Measurements from ENCODE around the gene NFU1.
A peak's percentile ranks its signal among the peaks of the same experiment; 100 is the strongest.
"Not testable (repeated sequence)": the region's sequence is repeated elsewhere in the genome, so short reads cannot be mapped to it uniquely, and the experiment has no call there.

The NFU1 gene

DNA sequence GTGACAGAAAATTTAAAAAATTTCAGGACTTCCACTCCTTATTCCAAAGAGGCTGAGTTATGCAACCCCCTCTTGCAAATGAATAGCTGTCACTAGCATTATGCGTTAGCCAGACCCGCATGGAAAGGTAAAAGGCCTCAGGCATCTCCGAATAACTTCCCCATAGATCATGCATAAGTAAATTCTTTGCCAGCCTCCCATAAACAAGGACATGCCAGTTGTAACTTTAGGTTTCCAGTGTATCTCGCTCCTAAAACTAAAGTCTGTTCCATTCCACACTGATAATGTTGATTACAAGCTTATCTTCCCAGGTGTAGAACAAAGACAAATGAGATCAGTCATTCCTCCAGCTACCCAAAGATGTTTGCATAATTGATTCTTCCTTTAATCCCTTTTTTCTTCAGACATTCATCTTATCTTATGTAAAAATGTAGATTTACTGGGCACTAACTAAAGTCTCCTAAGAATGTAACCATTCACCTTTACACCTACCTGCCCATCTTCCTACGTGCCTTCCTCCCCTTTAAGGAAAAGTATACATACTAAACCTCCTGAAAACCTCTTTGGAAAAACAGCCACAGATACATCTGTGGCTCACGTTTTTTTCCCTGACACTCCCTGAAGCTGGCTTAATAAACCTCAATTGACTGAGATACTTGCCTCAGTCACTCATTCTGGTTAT lies 13.6 kb upstream of the NFU1 start:
- no peak for DNase-seq (ENCODE audit: low spot score)

GRCh38 chr2:69449906-69450305 lies 12.7 kb upstream of the NFU1 start:
- DNase-seq (ENCODE audit: low spot score): no peak

DNA sequence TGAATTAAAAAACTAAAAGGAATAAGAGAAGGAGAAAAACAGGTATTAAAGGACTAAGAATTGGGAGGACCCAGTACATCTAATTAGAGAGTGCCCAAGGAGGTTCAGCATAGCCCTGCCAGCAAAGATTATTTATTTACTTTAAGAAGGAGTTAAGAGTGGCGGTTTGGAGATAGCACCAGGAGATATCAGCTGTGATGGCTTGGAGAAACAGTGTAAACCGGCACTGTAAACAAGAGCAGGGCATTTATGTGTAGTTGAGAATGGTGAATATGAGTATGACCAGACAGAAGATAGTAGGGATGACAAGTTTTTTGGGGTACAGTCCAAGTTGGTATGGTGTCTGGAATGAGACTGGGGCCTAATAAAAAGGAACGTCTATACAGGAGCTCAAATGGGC lies 6.4 kb upstream of the NFU1 start:
- DNase-seq (ENCODE audit: low spot score): not testable (repeated sequence)

- DNase-seq (ENCODE audit: low spot score): not testable (repeated sequence)
These were observed 2.3 kb upstream of the NFU1 start for GRCh38 chr2:69439499-69439898.

- DNase-seq (ENCODE audit: low spot score): no peak
These were observed 1.3 kb upstream of the NFU1 start for GRCh38 chr2:69438580-69438979.

GRCh38 chr2:69437751-69438154 lies 518 bp upstream of the NFU1 start:
- no peak for DNase-seq (ENCODE audit: low spot score)

DNA sequence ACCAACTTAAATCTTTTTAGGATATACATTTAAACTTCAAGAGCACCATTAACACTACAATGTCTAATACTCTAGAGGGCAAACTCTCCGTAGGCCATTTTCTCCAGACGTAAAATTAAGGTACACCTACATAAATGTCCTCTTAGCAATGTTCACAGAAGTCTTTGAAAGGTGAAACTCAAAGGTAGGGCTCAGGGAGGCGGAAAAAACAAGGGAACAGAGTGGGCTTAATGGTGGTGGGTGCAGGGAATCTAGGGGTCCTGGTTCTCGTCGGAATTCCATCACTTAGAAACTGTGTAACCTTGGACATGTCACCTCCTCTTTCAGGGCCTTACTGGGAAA lies 668 bp downstream of the NFU1 start:
- peak; percentile 6 for DNase-seq (ENCODE audit: low spot score)

DNA sequence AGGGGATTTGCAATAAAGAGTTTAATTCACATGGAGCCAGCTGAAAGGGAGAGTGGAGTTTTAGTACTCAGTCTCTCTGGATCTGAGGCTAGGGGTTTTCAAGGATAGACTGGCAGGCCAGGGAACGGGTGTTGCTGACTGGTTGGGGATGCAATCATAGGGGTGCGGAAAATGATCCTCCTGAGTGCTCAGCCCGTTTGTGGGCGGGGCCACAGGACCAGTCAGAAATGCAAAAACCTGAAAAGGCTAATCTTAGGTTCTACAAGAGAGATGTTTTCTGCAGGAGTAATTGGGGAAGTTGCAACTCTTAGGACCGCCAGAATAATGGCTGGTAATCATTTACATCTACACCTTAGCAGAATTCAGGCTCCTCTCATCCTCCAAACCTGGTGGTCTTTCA lies 2.5 kb downstream of the NFU1 start:
- DNase-seq (ENCODE audit: low spot score): no peak

DNA sequence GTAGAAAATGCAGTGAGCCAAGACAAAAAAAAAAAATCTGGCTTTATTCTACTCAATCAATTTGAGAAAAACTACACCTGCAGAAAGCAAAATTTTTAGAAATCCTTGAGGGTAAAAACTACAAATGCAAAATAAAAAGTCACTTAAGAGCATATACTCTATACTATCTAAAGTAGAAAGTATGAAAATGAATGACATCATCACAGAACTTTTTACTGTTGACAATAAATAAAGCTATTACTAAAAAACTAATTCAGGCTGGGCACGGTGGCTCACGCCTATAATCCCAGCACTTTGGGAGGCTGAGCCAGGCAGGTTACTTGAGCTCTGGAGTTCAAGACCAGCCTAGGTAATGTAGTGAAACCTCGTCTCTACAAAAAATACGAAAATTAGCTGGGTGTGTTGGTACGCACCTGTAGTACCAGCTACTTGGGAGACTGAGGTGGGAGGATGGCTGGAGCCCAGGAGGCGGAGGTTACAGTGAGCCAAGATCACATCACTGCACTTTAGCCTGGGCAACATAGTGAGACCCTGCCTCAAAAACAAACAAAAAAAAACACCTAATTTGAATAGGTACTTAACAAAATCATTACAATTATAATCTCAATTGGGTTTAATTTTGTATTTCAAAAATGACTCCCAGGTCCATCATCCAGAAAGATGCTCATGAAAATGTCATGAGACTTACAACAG lies 7.6 kb downstream of the NFU1 start:
- DNase-seq (ENCODE audit: low spot score): no peak

- no peak for DNase-seq (ENCODE audit: low spot score)
These were observed 8.3 kb downstream of the NFU1 start for GRCh38 chr2:69428981-69429380.

- no peak for DNase-seq (ENCODE audit: low spot score)
These were observed 12.8 kb downstream of the NFU1 start for GRCh38 chr2:69424419-69424818.

- no peak for DNase-seq (ENCODE audit: low spot score)
These were observed 15.0 kb downstream of the NFU1 start for GRCh38 chr2:69422198-69422597.

- DNase-seq (ENCODE audit: low spot score): not testable (repeated sequence)
These were observed 18.1 kb downstream of the NFU1 start for GRCh38 chr2:69419111-69419510.

GRCh38 chr2:69416147-69416546 lies 21.1 kb downstream of the NFU1 start:
- DNase-seq (ENCODE audit: low spot score): no peak

DNA sequence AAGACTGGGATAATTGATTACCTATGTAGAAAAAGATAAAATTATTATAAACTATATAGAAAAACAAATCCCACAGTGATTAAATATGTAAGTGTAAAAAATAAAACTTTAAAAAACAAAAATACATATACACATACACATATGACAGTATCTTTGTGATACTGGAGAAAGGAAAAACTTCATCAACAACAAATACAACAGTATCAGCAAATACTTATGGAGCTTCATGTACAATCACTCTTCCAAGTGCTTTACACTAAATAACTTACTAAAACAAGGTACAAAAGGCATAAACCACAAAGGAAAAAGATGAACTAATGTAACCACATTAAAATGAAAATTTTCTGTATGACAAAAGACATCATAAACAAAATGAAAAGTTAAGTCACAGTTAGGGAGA lies 26.1 kb downstream of the NFU1 start:
- no peak for DNase-seq (ENCODE audit: low spot score)

- DNase-seq (ENCODE audit: low spot score): no peak
These were observed 31.9 kb downstream of the NFU1 start for GRCh38 chr2:69405306-69405705.

DNA sequence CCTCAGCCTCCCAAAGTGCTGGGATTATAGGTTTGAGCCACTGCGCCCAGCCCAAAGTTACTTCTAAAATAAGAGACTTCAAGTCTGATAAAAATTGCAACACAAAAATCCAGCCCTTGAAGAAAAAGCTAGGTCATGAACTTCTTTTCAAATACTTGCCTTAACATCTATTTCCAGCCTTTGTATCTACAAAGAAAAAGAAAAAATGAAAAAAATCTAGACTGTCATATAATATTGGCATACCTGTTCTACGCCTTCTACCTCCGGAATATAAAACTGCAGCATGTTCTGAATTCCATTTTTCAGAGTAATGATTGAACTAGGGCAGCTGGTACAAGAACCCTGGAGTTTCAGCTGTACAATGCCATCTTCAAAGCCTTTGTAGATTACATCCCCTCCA lies 37.1 kb downstream of the NFU1 start:
- no peak for DNase-seq (ENCODE audit: low spot score)

- no peak for DNase-seq (ENCODE audit: low spot score)
These were observed 40.0 kb downstream of the NFU1 start for GRCh38 chr2:69397234-69397633.

DNA sequence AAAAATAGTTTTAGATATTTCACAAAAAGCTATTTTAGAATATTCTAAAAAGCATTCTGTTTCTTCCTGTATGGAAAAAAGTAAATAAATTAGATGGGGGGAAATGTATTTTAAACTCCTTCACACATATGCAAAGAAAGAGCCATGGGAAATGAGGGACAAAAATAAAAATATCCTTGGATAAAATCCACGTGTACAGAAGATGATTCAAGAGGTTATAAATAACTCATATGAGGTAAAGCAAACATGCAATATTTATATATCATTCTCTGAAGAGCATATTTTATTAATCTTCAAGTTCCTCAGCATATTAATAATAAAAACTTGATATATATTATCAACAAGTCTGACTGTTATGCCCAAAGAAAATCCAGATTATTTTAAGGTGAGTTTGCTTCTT lies 41.4 kb downstream of the NFU1 start:
- DNase-seq (ENCODE audit: low spot score): no peak

DNA sequence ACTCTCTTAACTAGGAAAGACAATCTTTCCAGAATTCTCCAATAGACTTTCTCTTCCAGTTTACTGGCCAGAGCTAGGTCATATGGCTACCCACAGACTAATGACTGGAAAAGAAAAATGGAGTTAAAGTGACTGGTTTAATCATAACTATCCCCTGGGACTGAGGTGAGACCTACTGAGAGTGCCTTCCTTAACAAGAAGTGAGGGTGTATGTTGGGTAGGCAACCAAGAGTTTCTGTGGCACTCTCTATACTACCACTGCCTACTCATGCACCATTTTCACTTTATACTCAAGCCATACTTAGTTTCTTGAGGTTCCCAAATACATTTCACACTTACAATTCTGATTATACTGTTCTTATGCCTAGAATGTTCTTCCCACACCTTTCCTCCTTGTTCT lies 43.3 kb downstream of the NFU1 start:
- no peak for DNase-seq (ENCODE audit: low spot score)

DNA sequence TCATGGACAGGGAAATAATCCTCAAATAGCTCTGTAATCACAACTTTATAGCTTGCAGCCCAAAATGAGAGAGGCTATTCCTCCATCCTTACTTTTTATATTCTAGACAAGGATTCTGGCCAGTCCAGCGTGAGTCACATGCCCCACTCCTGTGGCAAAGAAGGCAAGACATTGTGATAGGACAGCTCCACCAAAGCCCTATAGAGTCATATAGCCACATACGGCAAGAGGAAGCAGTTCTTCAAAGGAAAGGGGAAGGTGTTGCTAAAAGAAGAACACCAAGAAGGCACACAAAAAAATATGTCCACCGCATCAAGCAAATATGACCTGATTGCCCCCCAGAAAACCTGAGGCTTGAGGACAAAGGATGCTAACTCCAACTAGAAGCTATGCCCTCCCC lies 46.8 kb downstream of the NFU1 start:
- no peak for DNase-seq (ENCODE audit: low spot score)

GRCh38 chr2:69390001-69390400 lies 47.2 kb downstream of the NFU1 start:
- no peak for DNase-seq (ENCODE audit: low spot score)

GRCh38 chr2:69389271-69389670 lies 48.0 kb downstream of the NFU1 start:
- DNase-seq (ENCODE audit: low spot score): no peak
